PC-3 (cell line): Measurements from ENCODE around the gene RASAL2.

Experiments used
- EZH2 ChIP-seq: fragments of 300-600 bp; sonication (generic); IDR thresholded peaks from one replicate; pipeline ENCODE4 v1.6.1; 2017; ENCODE audit warnings: antibody characterized with exemption, mild to moderate bottlenecking, low read length; ENCODE audit not compliant: unreplicated experiment
- EZH2phosphoT487 ChIP-seq: fragments of 300-600 bp; sonication (generic); IDR thresholded peaks from 2 replicates; pipeline ENCODE4 v1.6.1; 2018; ENCODE audit warnings: mild to moderate bottlenecking, antibody characterized with exemption, low read length, borderline replicate concordance
- TF ChIP-seq, protein P1 (sequence below): fragments of 300-600 bp; sonication (generic); conservative IDR thresholded peaks from 2 replicates; pipeline ENCODE4 v1.5.1; 2017; ENCODE audit warnings: antibody characterized with exemption, low read depth, mild to moderate bottlenecking, low read length

DNA sequence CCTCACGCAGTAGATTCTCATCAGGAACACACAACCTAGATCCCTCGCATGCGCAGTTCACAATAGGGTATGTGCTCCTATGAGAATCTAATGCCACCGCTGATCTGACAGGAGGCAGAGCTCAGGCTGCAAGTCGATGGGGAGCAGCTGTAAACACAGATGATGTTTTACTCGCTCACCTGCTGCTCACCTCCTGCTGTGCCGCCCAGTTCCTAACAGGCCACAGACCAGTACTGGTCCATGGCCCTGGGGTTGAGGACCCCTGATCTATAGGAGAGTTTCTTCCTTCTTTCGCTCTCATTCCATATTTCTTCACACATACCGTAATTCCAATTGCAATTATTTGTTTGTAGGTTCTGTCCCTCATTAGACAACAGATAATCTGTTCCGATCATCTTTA, 299.5 kb downstream of the RASAL2 start:
- TF ChIP-seq, protein P1, sequence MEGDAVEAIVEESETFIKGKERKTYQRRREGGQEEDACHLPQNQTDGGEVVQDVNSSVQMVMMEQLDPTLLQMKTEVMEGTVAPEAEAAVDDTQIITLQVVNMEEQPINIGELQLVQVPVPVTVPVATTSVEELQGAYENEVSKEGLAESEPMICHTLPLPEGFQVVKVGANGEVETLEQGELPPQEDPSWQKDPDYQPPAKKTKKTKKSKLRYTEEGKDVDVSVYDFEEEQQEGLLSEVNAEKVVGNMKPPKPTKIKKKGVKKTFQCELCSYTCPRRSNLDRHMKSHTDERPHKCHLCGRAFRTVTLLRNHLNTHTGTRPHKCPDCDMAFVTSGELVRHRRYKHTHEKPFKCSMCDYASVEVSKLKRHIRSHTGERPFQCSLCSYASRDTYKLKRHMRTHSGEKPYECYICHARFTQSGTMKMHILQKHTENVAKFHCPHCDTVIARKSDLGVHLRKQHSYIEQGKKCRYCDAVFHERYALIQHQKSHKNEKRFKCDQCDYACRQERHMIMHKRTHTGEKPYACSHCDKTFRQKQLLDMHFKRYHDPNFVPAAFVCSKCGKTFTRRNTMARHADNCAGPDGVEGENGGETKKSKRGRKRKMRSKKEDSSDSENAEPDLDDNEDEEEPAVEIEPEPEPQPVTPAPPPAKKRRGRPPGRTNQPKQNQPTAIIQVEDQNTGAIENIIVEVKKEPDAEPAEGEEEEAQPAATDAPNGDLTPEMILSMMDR = no peak
- TF ChIP-seq EZH2 (no peak), EZH2phosphoT487 (no peak)
